Gastroesophageal sphincter (tissue), 4 donors: ENCODE results near the gene OR8D1. TPM values are rescaled to one million over a fixed set of nuclear protein-coding genes. Genes with fewer than 3 reads are reported as not detected.

ENCODE experiments used
- ATAC-seq: fragments of 150-250 bp; one replicate; pipeline ENCODE4 v1.9.1; 2016; ENCODE audit warnings: mild to moderate bottlenecking, moderate library complexity
- H3K27ac ChIP-seq, 4 donors: fragments of 200-600 bp; sonication (generic) in 3 of 4; 1 replicate in 3 of 4; 2 replicates in 1 of 4; pipeline ENCODE4 v1.5.1; 2016 to 2019
- H3K27me3 ChIP-seq: fragments of 200-600 bp; sonication (generic); one replicate; pipeline ENCODE4 v1.5.1; 2019
- H3K36me3 ChIP-seq, 2 donors: fragments of 200-600 bp; sonication (generic); one replicate each; pipeline ENCODE4 v1.5.1; 2019; ENCODE audit warnings: control low read depth in 1 of 2
- H3K4me1 ChIP-seq, 3 donors: fragments of 200-600 bp; sonication (generic); 1 replicate in 2 of 3; 2 replicates in 1 of 3; pipeline ENCODE4 v1.5.1; 2016 to 2019; ENCODE audit warnings: control low read depth in 2 of 3
- H3K4me3 ChIP-seq, 2 donors: fragments of 200-600 bp; sonication (generic); one replicate each; pipeline ENCODE4 v1.5.1; 2019; ENCODE audit warnings: mild to moderate bottlenecking in 1 of 2, moderate library complexity in 1 of 2
- H3K9me3 ChIP-seq, 3 donors: fragments of 200-600 bp; sonication (generic); one replicate each; pipeline ENCODE4 v1.5.1; 2017 to 2019; ENCODE audit warnings: control low read depth in 2 of 3
- EP300 ChIP-seq: sonication (generic); formaldehyde crosslinking; IDR thresholded peaks from one replicate; pipeline ENCODE4 v1.6.1; 2017; ENCODE audit warnings: antibody characterized with exemption, mild to moderate bottlenecking
- POLR2A ChIP-seq, 2 donors: fragments of 450-650 bp; IDR thresholded peaks; one replicate each; pipeline ENCODE4 v1.6.1; 2017; ENCODE audit warnings: antibody characterized with exemption in 2 of 2, mild to moderate bottlenecking in 2 of 2, moderate library complexity in 1 of 2
- POLR2AphosphoS5 ChIP-seq: sonication (generic); formaldehyde crosslinking; IDR thresholded peaks from one replicate; pipeline ENCODE4 v1.6.1; 2017; ENCODE audit warnings: antibody characterized with exemption
- WGBS, 2 donors: methylation state at CpG; one replicate each; pipeline ENCODE4 v1.1.5; 2018; ENCODE audit warnings: low coverage in 1 of 2; 5-methylcytosine and 5-hydroxymethylcytosine counted together
- total RNA-seq, 4 donors: library from RNA; depleted of rRNA; stranded (reverse); fragments of >200 nt; gene quantifications; one replicate each; pipeline ENCODE4 v1.1.0, GENCODE V29; 2016
- TF ChIP-seq, protein P1 (sequence below), 4 experiments: fragments of 200-600 bp in 2 of 4; fragments of 450-650 bp in 2 of 4; sonication (generic) in 1 of 4; IDR thresholded peaks; one replicate each; pipeline ENCODE4 v1.5.1; 2017 to 2019; ENCODE audit warnings: antibody characterized with exemption in 4 of 4, mild to moderate bottlenecking in 2 of 4, moderate library complexity in 2 of 4

Gene OR8D1
- total RNA-seq, result not detected

- Histone ChIP-seq H3K36me3 (no peaks in the 10 kb centered on the region), H3K27ac (no peak within 1 kb of the TSS), H3K9me3 (no peaks in the 10 kb centered on the region), H3K27me3 (no peaks in the 10 kb centered on the region), H3K4me1 (no peaks in the 10 kb centered on the region), H3K4me3 (no peak within 1 kb of the TSS)
- WGBS, 2 donors, result 75 to 81% methylated on average over 2 of the region's 2 CpGs
- TF ChIP-seq POLR2A (IDR thresholded peaks at IDR 0.05), result no peak
- no peak for TF ChIP-seq EP300
- TF ChIP-seq, protein P1, sequence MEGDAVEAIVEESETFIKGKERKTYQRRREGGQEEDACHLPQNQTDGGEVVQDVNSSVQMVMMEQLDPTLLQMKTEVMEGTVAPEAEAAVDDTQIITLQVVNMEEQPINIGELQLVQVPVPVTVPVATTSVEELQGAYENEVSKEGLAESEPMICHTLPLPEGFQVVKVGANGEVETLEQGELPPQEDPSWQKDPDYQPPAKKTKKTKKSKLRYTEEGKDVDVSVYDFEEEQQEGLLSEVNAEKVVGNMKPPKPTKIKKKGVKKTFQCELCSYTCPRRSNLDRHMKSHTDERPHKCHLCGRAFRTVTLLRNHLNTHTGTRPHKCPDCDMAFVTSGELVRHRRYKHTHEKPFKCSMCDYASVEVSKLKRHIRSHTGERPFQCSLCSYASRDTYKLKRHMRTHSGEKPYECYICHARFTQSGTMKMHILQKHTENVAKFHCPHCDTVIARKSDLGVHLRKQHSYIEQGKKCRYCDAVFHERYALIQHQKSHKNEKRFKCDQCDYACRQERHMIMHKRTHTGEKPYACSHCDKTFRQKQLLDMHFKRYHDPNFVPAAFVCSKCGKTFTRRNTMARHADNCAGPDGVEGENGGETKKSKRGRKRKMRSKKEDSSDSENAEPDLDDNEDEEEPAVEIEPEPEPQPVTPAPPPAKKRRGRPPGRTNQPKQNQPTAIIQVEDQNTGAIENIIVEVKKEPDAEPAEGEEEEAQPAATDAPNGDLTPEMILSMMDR (IDR thresholded peaks at IDR 0.05), result no peak
- no peak for TF ChIP-seq POLR2AphosphoS5
- ATAC-seq, result no peak
These were observed at the start of gene OR8D1 for GRCh38 chr11:124313849-124314248. OR8D1 (minus strand) TSS chr11:124313949; CDS start chr11:124310766, 3,183 bp downstream.

DNA sequence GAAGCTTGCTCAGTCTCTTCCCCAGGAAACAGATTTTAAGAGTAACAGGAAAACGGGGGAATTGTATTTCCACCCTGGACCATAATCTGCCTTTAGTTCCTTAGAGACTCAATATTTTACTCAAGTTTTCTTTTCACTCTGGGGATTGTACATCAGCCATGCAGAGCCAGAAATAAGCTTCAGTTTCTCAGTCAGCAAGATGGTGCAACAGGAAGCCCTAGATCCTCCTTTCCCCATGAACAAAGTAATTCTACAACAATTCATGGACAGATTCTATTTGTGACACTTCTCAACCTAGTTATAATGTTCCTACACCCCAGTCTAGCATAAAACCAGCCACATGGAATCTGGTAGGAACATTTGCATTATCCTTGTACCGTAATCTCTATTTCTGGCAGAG, 45.8 kb upstream of the OR8D1 start:
- Histone ChIP-seq H3K4me3 (no peak overlapping the region), H3K9me3 (no peaks in the 10 kb centered on the region), H3K27me3 (no peaks in the 10 kb centered on the region), H3K27ac (no peak overlapping the region), H3K4me1 (no peaks in the 10 kb centered on the region), H3K36me3 (no peaks in the 10 kb centered on the region)
- WGBS, 2 donors, result 8 to 44% methylated on average over 2 of the region's 2 CpGs
- TF ChIP-seq POLR2A (IDR thresholded peaks at IDR 0.05) (no peak), POLR2AphosphoS5 (no peak), EP300 (no peak)
- TF ChIP-seq, protein P1 (IDR thresholded peaks at IDR 0.05), result no peak
- ATAC-seq, result no peak

GRCh38 chr11:124346311-124346955, 32.7 kb upstream of the OR8D1 start:
- H3K27me3 ChIP-seq, result no peaks in the 10 kb centered on the region
- WGBS, 2 donors, result 38 to 67% methylated on average over 3 of the region's 3 CpGs
- H3K36me3 ChIP-seq, result no peaks in the 10 kb centered on the region
- ATAC-seq, result no peak
- H3K9me3 ChIP-seq, result peaks cover 0 to 6% (median 0%) of the 10 kb centered on the region in 3 donors
- no peak overlapping the region for H3K4me3 ChIP-seq
- no peaks in the 10 kb centered on the region for H3K4me1 ChIP-seq
- H3K27ac ChIP-seq, result no peak overlapping the region
- TF ChIP-seq, protein P1 (IDR thresholded peaks at IDR 0.05), result no peak
- TF ChIP-seq EP300 (no peak), POLR2AphosphoS5 (no peak), POLR2A (IDR thresholded peaks at IDR 0.05) (no peak)

GRCh38 chr11:124344346-124344745, 30.6 kb upstream of the OR8D1 start:
- Histone ChIP-seq H3K4me1 (no peaks in the 10 kb centered on the region), H3K36me3 (no peaks in the 10 kb centered on the region), H3K27ac (no peak overlapping the region), H3K27me3 (no peaks in the 10 kb centered on the region), H3K4me3 (no peak overlapping the region), H3K9me3 (peaks cover 0 to 6% (median 0%) of the 10 kb centered on the region in 3 donors)
- ATAC-seq, result no peak
- TF ChIP-seq POLR2A (IDR thresholded peaks at IDR 0.05) (no peak), POLR2AphosphoS5 (no peak), EP300 (no peak)
- TF ChIP-seq, protein P1 (IDR thresholded peaks at IDR 0.05), result no peak
- WGBS, 2 donors, result 71 to 83% methylated on average over 5 of the region's 5 CpGs

- 88 to 100% methylated on average over 1 of the region's 2 CpGs for whole genome bisulfite sequencing, 2 donors
- H3K27me3 ChIP-seq, result no peaks in the 10 kb centered on the region
- ATAC-seq, result no peak
- no peaks in the 10 kb centered on the region for H3K9me3 ChIP-seq
- no peak overlapping the region for H3K4me3 ChIP-seq
- H3K27ac ChIP-seq, result no peak overlapping the region
- no peaks in the 10 kb centered on the region for H3K4me1 ChIP-seq
- H3K36me3 ChIP-seq, result no peaks in the 10 kb centered on the region
- TF ChIP-seq POLR2AphosphoS5 (no peak), EP300 (no peak), POLR2A (IDR thresholded peaks at IDR 0.05) (no peak)
- TF ChIP-seq, protein P1 (IDR thresholded peaks at IDR 0.05), result no peak
These were observed 26.3 kb upstream of the OR8D1 start for GRCh38 chr11:124340142-124340447.
